Lower leg skin (tissue), 4 donors: ENCODE results near the gene DMRTB1. TPM values are rescaled to one million over a fixed set of nuclear protein-coding genes. Genes with fewer than 3 reads are reported as not detected.

Source experiments
- DNase-seq, 2 donors: peaks; one replicate each; pipeline ENCODE4 v3.0.0-alpha.2; 2019; ENCODE audit warnings: low spot score in 2 of 2
- H3K4me3 ChIP-seq: fragments of 200-600 bp; sonication (generic); 2 replicates; pipeline ENCODE4 v1.5.1; 2017; ENCODE audit warnings: mild to moderate bottlenecking, low read depth; ENCODE audit not compliant: poor library complexity, severe bottlenecking
- CTCF ChIP-seq, 3 donors: fragments of 450-650 bp; IDR thresholded peaks; one replicate each; pipeline ENCODE4 v1.5.1; 2016; ENCODE audit warnings: antibody characterized with exemption in 3 of 3, mild to moderate bottlenecking in 3 of 3, moderate library complexity in 2 of 3
- POLR2A ChIP-seq, 2 donors: fragments of 450-650 bp; IDR thresholded peaks; one replicate each; pipeline ENCODE4 v1.6.1; 2016 to 2017; ENCODE audit warnings: antibody characterized with exemption in 2 of 2, mild to moderate bottlenecking in 1 of 2, moderate library complexity in 1 of 2
- WGBS, 2 donors: methylation state at CpG; one replicate each; pipeline ENCODE4 v1.1.5; 2018; 5-methylcytosine and 5-hydroxymethylcytosine counted together
- intact Hi-C: fragments of 100-400 bp; cut with DNase I; formaldehyde crosslinking; loops from one replicate; pipeline ENCODE4 v1.15.0; 2023; ENCODE audit warnings: low total_unique reads
- total RNA-seq, 4 donors: library from RNA; depleted of rRNA; stranded (reverse); fragments of >200 nt; gene quantifications; one replicate each; pipeline ENCODE4 v1.1.0, GENCODE V29; 2016

The DMRTB1 gene
- total RNA-seq, 4 donors from 2014 or later, result not detected

- 77 to 88% methylated on average over 6 of the region's 6 CpGs for WGBS, 2 donors
- DNase-seq, result no peak
- no peak overlapping the region for H3K4me3 ChIP-seq
- intact Hi-C loops, result no loop called here
- TF ChIP-seq CTCF (IDR thresholded peaks at IDR 0.05), result no peak
- TF ChIP-seq POLR2A (IDR thresholded peaks at IDR 0.05), result no peak
Observed at GRCh38 chr1:53455364-53455991, 3.7 kb upstream of the DMRTB1 start.

- TF ChIP-seq CTCF (IDR thresholded peaks at IDR 0.05), result no peak
- no peak for TF ChIP-seq POLR2A (IDR thresholded peaks at IDR 0.05)
- H3K4me3 ChIP-seq, result no peak overlapping the region
- intact Hi-C loops, result no loop called here
- 65 to 66% methylated on average over 3 of the region's 3 CpGs for WGBS, 2 donors
- no peak for DNase-seq
Observed at GRCh38 chr1:53458634-53459033, 565 bp upstream of the DMRTB1 start.

GRCh38 chr1:53460211-53460634 lies 1.0 kb downstream of the DMRTB1 start:
- WGBS, 2 donors, result 95 to 98% methylated on average over 25 of the region's 25 CpGs
- no peak overlapping the region for H3K4me3 ChIP-seq

GRCh38 chr1:53460666-53461322 lies 1.6 kb downstream of the DMRTB1 start:
- WGBS, 2 donors, result 85 to 87% methylated on average over 28 to 29 of the region's 29 CpGs
- TF ChIP-seq CTCF (IDR thresholded peaks at IDR 0.05) (no peak), POLR2A (IDR thresholded peaks at IDR 0.05) (no peak)
- DNase-seq, result peak in 1 of 2 donors; percentile 74
- no peak overlapping the region for H3K4me3 ChIP-seq
- intact Hi-C loops, result loop anchor here (5.0 kb wide), 1 partner anchor 1303 kb away; no protein-coding TSS in a partner anchor

More at GRCh38 chr1:53460211-53460634, 1.0 kb downstream of the DMRTB1 start:
- intact Hi-C loops, result loop anchor here (5.0 kb wide), 1 partner anchor 1303 kb away; no protein-coding TSS in a partner anchor
- peak in 1 of 2 donors; percentile 53 for DNase-seq
- no peak for TF ChIP-seq POLR2A (IDR thresholded peaks at IDR 0.05)
- TF ChIP-seq CTCF (IDR thresholded peaks at IDR 0.05), result no peak

GRCh38 chr1:53461323-53462044 lies 2.3 kb downstream of the DMRTB1 start:
- intact Hi-C loops, result loop anchor here (5.0 kb wide), 1 partner anchor 1304 kb away; no protein-coding TSS in a partner anchor
- WGBS, 2 donors, result 90 to 94% methylated on average over 25 of the region's 25 CpGs
- peak in 1 of 2 donors; percentile 57 for DNase-seq

More at GRCh38 chr1:53461323-53462044, 2.3 kb downstream of the DMRTB1 start:
- no peak overlapping the region for H3K4me3 ChIP-seq
- TF ChIP-seq POLR2A (IDR thresholded peaks at IDR 0.05), result no peak
- no peak for TF ChIP-seq CTCF (IDR thresholded peaks at IDR 0.05)
